Inflammatory macrophage treated with lipopolysaccharide for 4 hours (primary cell): ENCODE results near the gene VAV2.
"Not testable (repeated sequence)": the region's sequence is repeated elsewhere in the genome, so short reads cannot be mapped to it uniquely, and the experiment has no call there.

Experiments
- DNase-seq: peaks from one replicate; pipeline ENCODE4 v3.0.0-alpha.2; 2020

VAV2 gene

GRCh38 chr9:133933426-133934026 lies 58.6 kb downstream of the VAV2 start:
- no peak for DNase-seq

DNA sequence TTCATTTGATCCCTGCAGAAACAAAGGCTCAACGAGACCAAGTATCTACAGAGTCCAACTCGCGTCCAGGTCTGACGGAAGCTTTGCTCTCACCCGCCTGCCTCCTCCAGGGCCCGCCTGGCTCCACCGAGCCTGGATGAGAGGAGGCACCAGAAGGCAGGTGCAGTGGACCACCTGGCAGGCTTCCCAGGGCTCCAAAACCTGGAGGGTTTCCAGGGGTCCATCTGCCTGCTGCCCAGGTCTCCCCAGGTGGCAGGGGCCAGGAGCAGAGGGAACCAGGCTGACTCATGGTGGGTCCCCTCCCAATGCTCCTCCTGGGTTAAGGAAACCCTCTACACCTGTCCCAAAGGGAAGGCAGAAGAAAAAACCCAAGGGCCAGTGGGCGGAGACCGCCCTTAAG lies 59.5 kb downstream of the VAV2 start:
- no peak for DNase-seq

GRCh38 chr9:133932181-133932580 lies 59.9 kb downstream of the VAV2 start:
- DNase-seq, result no peak

- DNase-seq, result no peak
Measured at GRCh38 chr9:133930682-133931485, 61.2 kb downstream of the VAV2 start.

GRCh38 chr9:133930046-133930681 lies 62.0 kb downstream of the VAV2 start:
- DNase-seq, result no peak

DNA sequence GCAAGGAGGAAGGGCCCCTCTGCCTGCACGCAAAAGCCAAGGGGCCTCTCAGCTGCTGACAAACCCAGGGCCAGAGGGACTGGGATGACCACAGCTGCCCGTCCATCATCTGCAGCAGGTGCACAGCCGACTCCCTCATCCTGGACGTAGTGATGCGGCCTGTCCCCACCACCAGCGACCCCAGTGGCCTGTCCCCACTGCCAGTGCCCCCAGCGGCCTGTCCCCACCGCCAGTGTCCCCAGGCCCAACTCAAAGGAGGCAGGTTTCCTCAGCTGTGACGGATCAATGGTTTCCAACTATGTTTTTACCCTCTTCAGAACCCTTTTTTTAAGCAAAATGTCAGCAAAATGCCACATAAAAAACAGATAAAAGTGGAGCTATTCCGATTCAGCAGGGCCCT lies 62.5 kb downstream of the VAV2 start:
- no peak for DNase-seq

DNA sequence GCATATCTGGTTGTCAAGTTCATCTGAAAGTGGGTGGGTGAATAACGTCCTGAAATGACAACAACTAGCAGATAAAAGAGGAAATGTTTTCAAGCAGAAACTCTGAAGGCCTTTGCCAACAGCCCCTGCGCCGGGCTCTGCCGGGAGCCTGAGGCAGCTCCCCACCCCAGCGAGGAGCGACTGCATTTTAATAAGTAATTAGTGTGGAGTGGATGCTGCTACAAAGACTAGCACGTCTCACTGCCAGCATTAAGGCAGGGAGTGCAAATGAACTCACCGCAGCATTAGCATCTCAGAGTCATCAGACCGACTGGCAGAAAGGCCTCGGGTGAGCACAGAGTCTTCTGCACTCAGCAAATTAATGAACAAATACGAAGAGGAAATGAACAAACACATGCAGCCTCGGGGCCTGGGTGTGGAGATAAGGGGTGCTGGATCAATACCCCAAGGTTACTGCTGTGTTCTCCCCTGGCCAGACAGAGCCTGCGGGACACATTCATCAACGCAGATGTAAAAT lies 63.8 kb downstream of the VAV2 start:
- no peak for DNase-seq

DNA sequence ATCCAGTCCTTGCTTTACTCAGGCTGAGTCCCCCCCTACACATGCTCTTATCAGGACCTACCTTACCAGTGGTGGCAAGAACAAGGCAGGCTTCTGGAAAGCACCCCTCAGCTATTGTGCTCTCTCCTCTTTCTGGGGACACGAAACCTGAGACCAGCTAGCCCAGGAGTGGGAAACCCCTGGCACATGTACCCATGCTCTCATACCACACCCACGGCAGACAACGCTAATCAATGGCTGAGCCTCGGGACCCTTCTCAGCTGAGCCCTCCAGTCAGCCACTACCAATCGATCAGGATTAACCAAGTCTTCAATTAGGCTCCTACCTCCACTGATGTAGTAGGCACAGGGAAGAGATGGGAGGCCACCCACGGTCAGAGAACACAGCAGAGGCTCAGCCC lies 65.1 kb downstream of the VAV2 start:
- DNase-seq, result no peak

- no peak for DNase-seq
Measured at GRCh38 chr9:133926165-133926856, 65.8 kb downstream of the VAV2 start.

GRCh38 chr9:133924453-133924852 lies 67.7 kb downstream of the VAV2 start:
- DNase-seq, result no peak

DNA sequence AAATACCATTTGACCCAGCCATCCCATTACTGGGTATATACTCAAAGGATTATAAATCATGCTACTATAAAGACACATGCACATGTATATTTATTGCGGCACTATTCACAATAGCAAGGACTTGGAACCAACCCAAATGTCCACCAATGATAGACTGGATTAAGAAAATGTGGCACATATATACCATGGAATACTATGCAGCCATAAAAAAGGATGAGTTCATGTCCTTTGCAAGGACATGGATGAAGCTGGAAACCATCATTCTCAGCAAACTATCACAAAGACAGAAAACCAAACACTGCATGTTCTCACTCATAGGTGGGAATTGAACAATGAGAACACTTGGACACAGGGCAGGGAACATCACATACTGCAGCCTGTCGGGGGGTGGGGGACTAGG lies 68.5 kb downstream of the VAV2 start:
- DNase-seq, result not testable (repeated sequence)

GRCh38 chr9:133921866-133922265 lies 70.3 kb downstream of the VAV2 start:
- no peak for DNase-seq

GRCh38 chr9:133920471-133920870 lies 71.7 kb downstream of the VAV2 start:
- no peak for DNase-seq

GRCh38 chr9:133919253-133920115 lies 72.6 kb downstream of the VAV2 start:
- DNase-seq, result no peak

DNA sequence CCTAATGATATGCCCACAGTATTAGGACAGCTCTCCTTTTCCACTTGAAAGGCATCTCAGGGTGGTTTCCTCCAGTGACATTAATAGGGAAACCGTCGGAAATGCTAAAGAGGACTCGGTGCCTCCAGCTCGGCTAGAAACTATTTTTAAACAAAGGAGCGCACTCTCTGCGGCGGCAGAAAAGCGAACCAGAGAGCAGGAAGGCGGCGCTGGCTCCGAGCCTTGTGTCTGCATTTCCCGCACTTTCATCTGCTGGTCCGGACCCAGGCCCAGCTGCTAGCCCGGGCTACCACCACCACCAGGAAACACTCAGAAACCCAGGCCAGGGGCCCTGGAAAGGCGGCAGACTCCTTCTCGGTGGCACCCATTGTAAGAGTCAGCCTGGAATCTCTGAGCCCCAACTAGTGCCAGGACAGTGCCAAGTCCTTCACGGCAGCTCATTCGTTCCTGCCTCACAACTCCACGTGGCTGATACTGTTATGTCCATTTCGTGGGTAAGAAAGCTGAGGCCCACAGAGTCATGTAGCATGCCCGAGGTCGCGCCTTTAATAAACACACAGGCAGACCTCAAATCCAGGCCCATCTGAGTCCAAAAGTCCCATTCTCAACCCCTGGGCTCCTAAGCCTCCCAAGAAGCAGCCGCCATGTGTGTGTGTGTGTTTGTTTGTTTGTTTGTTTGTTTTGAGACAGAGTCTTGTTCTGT lies 73.9 kb downstream of the VAV2 start:
- no peak for DNase-seq

DNA sequence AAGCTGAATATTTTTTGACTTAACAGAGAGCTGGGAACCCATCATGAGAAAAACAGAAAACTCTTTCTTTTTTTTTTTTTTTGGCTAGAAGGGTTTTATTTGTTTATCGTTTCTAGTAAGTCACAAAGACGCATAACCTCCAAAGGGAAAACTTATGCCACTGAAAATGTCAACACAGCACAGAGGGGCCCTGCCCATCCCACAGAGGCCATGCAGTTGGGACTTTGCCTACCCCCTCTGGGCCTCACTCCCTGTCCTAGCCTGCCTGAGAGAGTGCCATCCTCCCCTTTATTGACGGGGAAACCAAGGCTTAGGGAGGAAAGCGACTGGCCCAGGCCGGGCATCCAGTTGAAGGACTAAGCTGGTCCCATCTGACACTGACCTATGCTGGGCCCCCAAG lies 74.7 kb downstream of the VAV2 start:
- no peak for DNase-seq

GRCh38 chr9:133916159-133916541 lies 76.0 kb downstream of the VAV2 start:
- DNase-seq, result no peak

DNA sequence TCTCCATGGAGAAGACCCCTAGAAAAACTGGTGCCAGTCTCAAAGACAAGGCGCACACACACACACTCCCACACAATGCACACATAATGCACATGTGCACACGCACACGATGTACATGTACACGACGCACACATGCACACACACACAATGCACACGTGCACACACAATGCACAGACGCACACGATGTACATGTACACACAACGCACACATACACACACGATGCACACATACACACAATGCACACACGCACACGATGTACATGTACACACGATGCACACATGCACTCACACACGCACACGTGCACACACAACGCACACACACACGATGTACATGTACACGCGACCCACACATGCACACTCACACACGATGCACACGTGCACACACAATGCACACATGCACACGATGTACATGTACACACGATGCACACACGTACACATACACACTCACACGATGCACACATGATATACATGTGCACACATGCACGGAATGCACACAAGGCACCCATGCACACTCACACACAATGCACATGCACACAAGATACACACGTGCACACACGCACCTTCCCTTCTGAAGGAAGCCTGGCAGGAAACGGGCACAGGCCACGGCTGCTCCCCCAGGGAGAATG lies 76.5 kb downstream of the VAV2 start:
- DNase-seq, result no peak

DNA sequence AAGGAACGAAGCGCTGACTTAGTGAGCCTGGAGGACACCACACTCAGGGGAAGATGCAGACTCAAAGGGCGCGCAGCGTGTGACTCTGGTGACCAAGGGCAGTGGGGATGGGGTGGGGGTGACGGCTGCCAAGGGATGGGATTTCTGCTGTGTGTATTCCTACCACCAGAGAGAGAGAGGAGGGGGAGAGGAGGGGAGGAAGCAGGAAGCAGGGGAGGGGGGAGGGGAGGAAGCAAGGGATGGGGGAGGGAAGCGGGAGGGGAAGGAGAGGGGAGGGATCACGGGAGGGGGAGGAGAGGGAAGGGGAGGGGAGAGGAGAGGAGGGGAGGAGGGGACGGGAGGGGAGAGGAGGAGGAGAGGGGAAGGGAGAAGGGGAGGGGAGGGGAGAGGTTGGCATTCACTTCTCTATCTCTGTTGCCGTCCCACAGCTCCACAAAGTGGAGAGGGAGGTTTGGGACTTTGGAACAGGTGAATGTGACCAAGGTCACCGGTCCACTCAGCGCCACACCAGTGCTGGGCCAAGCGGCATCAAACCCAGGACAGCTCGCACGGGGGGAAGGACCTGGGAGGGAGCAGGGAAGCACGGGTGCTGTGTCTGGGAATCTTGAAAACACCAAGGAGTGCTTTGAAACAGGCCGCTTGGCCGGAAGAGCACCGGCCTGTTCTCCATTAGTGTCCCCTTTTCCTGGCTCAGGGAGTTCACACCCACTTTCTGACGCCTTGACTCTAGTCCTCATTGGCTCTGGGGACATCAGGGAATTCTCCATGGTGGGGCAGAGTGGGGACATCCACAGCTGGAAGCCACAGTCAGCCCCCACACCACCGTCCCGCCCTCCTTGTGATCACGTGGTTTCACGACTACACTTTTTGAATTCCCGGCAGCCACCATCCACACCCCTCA lies 77.4 kb downstream of the VAV2 start:
- no peak for DNase-seq
